ENCODE measurements around the gene HNRNPF.

Gene HNRNPF

DNA sequence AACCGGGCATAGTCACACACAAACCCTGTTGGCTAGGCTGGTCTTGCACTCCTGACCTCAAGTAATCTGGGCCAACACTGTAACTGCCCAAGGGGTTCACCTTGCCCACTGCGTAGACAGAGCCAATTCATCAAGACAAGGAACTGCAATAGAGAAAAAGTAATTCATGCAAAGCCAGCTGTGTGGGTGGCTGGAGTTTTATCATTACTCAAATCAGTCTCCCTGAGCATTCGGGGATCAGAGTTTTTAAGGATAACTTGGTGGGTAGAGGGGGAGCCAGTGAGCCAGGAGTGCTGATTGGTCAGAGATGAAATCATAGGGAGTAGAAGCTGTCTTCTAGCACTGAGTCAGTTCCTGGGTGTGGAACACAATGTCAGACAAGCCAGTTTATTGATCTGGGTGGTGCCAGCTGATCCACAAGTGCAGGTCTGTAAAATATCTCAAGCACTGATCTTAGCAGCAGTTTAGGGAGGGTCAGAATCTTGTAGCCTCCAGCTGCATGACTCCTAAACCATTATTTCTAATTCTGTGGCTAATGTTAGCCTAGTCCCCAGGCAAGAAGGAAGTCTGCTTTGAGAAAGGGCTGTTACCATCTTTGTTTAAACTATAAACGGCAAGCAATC lies 53.1 kb downstream of the HNRNPF start (continued):
- TF ChIP-seq OSR2 (tag by site-specific recombination; IDR thresholded peaks at IDR 0.05) (peak; percentile 41; the same call in 1 of the 2 replicates), SP7 (tag by site-specific recombination; IDR thresholded peaks at IDR 0.05) (peak; percentile 59), HOXA7 (CRISPR knock-in tag; IDR thresholded peaks at IDR 0.05; ENCODE audit: borderline replicate concordance) (no peak), IKZF3 (tag by site-specific recombination; IDR thresholded peaks at IDR 0.05) (no peak), ZNF175 (tag by site-specific recombination; IDR thresholded peaks at IDR 0.05) (no peak), ZNF248 (tag by site-specific recombination; IDR thresholded peaks at IDR 0.05) (no peak)
- TF ChIP-seq, protein P1, sequence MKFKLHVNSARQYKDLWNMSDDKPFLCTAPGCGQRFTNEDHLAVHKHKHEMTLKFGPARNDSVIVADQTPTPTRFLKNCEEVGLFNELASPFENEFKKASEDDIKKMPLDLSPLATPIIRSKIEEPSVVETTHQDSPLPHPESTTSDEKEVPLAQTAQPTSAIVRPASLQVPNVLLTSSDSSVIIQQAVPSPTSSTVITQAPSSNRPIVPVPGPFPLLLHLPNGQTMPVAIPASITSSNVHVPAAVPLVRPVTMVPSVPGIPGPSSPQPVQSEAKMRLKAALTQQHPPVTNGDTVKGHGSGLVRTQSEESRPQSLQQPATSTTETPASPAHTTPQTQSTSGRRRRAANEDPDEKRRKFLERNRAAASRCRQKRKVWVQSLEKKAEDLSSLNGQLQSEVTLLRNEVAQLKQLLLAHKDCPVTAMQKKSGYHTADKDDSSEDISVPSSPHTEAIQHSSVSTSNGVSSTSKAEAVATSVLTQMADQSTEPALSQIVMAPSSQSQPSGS (tag by site-specific recombination; IDR thresholded peaks at IDR 0.05; ENCODE audit: low read depth): no peak

- Histone ChIP-seq H3K36me3 (ENCODE audit: control insufficient read depth in 2 of 2, insufficient read depth in 1 of 2, low read length in 2 of 2) (no peaks in the 10 kb centered on the region), H3K4me1 (ENCODE audit: control insufficient read depth, insufficient read depth, low read length) (peaks cover 18% of the 10 kb centered on the region), H3K9me3 (ENCODE audit: control insufficient read depth, insufficient read depth, low read depth, low read length) (no peaks in the 10 kb centered on the region), H3K27ac (ENCODE audit: extremely low read depth, low read depth, low read length) (no peak overlapping the region), H3K4me3 (ENCODE audit: low read depth, low read length) (no peak overlapping the region)
- TF ChIP-seq ZNF335 (tag by site-specific recombination; conservative IDR thresholded peaks at IDR 0.05): peak; percentile 38; the same call in 1 of the 2 replicates
- TF ChIP-seq IKZF3 (tag by site-specific recombination; IDR thresholded peaks at IDR 0.05): 0 out of 2 replicates have a peak, but pooled peaks have one; percentile 20
- TF ChIP-seq, protein P2, sequence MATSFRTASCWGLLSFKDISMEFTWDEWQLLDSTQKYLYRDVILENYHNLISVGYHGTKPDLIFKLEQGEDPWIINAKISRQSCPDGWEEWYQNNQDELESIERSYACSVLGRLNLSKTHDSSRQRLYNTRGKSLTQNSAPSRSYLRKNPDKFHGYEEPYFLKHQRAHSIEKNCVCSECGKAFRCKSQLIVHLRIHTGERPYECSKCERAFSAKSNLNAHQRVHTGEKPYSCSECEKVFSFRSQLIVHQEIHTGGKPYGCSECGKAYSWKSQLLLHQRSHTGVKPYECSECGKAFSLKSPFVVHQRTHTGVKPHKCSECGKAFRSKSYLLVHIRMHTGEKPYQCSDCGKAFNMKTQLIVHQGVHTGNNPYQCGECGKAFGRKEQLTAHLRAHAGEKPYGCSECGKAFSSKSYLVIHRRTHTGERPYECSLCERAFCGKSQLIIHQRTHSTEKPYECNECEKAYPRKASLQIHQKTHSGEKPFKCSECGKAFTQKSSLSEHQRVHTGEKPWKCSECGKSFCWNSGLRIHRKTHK (tag by site-specific recombination; IDR thresholded peaks at IDR 0.05): no peak
- TF ChIP-seq ZNF362 (tag by site-specific recombination; IDR thresholded peaks at IDR 0.05): 0 out of 2 replicates have a peak, but pooled peaks have one; percentile 13
- no peak for TF ChIP-seq KLF17 (tag by site-specific recombination; IDR thresholded peaks at IDR 0.05)
- TF ChIP-seq SCRT1 (tag by site-specific recombination; IDR thresholded peaks at IDR 0.05; ENCODE audit: borderline replicate concordance): no peak
- ChIA-PET CTCF (interaction anchor here (0.6 to 1.3 kb wide), 3 partner anchors 63 to 559 kb away, joined by 3 to 5 read pairs (median 3); no protein-coding TSS in a partner anchor), POLR2A (interaction anchor here (0.7 kb wide), 1 partner anchor 513 kb away, joined by 4 read pairs; no protein-coding TSS in a partner anchor)
Measured at GRCh38 chr10:43354879-43355380, 54.1 kb downstream of the HNRNPF start.

GRCh38 chr10:43354330-43354635 lies 54.7 kb downstream of the HNRNPF start:
- Histone ChIP-seq H3K27ac (ENCODE audit: extremely low read depth, low read depth, low read length) (no peak overlapping the region), H3K9me3 (ENCODE audit: control insufficient read depth, insufficient read depth, low read depth, low read length) (no peaks in the 10 kb centered on the region), H3K4me3 (ENCODE audit: low read depth, low read length) (no peak overlapping the region), H3K36me3 (ENCODE audit: control insufficient read depth in 2 of 2, insufficient read depth in 1 of 2, low read length in 2 of 2) (no peaks in the 10 kb centered on the region), H3K4me1 (ENCODE audit: control insufficient read depth, insufficient read depth, low read length) (peaks cover 18% of the 10 kb centered on the region)
- CTCF ChIA-PET: interaction anchor here (0.6 to 1.5 kb wide), 3 partner anchors 23 to 149 kb away, joined by 3 to 5 read pairs (median 4); no protein-coding TSS in a partner anchor
- POLR2A ChIA-PET: interaction anchor here (0.7 kb wide), 1 partner anchor 514 kb away, joined by 4 read pairs; no protein-coding TSS in a partner anchor
- peak; percentile 73 for TF ChIP-seq EGR2 (tag by site-specific recombination; IDR thresholded peaks at IDR 0.05; ENCODE audit: low read depth)
- no peak for TF ChIP-seq ZSCAN18 (tag by site-specific recombination; IDR thresholded peaks at IDR 0.05)
- TF ChIP-seq ZFHX2 (tag by site-specific recombination; conservative IDR thresholded peaks at IDR 0.05): 0 out of 2 replicates have a peak, but pooled peaks have one; percentile 39
- TF ChIP-seq PRDM10 (tag by site-specific recombination; IDR thresholded peaks at IDR 0.05): peak; percentile 7; the same call in 1 of the 2 replicates

Measured in HEK293 (cell line).